Chondrocyte (in vitro differentiated cells): Measurements from ENCODE around the gene SHISA6. TPM values are rescaled to one million over a fixed set of nuclear protein-coding genes. Genes with fewer than 3 reads are reported as not detected.

Source experiments
- DNase-seq: peaks from one replicate; pipeline ENCODE4 v3.0.0; 2021; ENCODE audit warnings: mixed read lengths, low spot score
- H3K27ac Mint-ChIP-seq: one replicate; pipeline ENCODE4 v1.8.0; 2021; ENCODE audit warnings: mild to moderate bottlenecking, moderate library complexity, mixed read lengths; ENCODE audit not compliant: unreplicated experiment
- H3K27me3 Mint-ChIP-seq: 2 replicates; pipeline ENCODE4 v1.8.0; 2021; ENCODE audit warnings: low read depth, mixed read lengths
- H3K36me3 Mint-ChIP-seq: 2 replicates; pipeline ENCODE4 v1.8.0; 2021; ENCODE audit warnings: low read depth, mixed read lengths
- H3K4me1 Mint-ChIP-seq: 2 replicates; pipeline ENCODE4 v1.8.0; 2021; ENCODE audit warnings: low read depth, mild to moderate bottlenecking, mixed read lengths
- H3K4me3 Mint-ChIP-seq: one replicate; pipeline ENCODE4 v1.8.0; 2021; ENCODE audit warnings: mild to moderate bottlenecking, moderate library complexity, mixed read lengths; ENCODE audit not compliant: unreplicated experiment
- H3K9me3 Mint-ChIP-seq: 2 replicates; pipeline ENCODE4 v1.8.0; 2021; ENCODE audit warnings: low read depth, mixed read lengths
- total RNA-seq: library from RNA; stranded (reverse); gene quantifications from 3 replicates; pipeline ENCODE4 v1.2.1, GENCODE V29; 2021
- TF ChIP-seq, protein P1 (sequence below): fragments of 200-600 bp; sonication (generic); IDR thresholded peaks from 2 replicates; pipeline ENCODE4 v1.5.0; 2021; ENCODE audit warnings: antibody characterized with exemption, mild to moderate bottlenecking, moderate library complexity

The SHISA6 gene
- total RNA-seq, 1 donor from 2014 or later, result not detected

DNA sequence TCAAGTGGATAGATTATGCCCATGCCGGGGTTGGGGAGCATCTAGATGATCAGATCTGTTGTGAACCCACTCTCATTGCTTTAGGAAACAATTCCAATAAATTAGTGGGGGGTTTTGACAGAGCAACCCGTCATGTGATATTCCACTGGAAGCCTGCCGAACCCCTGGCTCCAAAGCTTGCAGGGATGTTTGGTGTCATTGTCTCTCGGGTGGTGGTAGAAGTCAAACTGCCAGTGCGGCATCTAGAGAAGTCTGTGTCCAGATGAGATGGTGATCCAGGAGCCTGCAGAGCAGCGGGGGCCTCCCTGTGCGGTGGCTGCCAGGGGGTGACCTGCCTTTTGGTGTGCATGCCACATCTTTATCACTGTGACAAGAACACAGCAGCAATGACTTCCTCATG is 91.7 kb downstream of the SHISA6 start:
- no peaks in the 10 kb centered on the region for H3K36me3 Mint-ChIP-seq
- no peaks in the 10 kb centered on the region for H3K9me3 Mint-ChIP-seq
- TF ChIP-seq, protein P1, sequence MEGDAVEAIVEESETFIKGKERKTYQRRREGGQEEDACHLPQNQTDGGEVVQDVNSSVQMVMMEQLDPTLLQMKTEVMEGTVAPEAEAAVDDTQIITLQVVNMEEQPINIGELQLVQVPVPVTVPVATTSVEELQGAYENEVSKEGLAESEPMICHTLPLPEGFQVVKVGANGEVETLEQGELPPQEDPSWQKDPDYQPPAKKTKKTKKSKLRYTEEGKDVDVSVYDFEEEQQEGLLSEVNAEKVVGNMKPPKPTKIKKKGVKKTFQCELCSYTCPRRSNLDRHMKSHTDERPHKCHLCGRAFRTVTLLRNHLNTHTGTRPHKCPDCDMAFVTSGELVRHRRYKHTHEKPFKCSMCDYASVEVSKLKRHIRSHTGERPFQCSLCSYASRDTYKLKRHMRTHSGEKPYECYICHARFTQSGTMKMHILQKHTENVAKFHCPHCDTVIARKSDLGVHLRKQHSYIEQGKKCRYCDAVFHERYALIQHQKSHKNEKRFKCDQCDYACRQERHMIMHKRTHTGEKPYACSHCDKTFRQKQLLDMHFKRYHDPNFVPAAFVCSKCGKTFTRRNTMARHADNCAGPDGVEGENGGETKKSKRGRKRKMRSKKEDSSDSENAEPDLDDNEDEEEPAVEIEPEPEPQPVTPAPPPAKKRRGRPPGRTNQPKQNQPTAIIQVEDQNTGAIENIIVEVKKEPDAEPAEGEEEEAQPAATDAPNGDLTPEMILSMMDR, result no peak
- peaks cover 34% of the 10 kb centered on the region for H3K4me1 Mint-ChIP-seq
- no peak overlapping the region for H3K27ac Mint-ChIP-seq
- H3K4me3 Mint-ChIP-seq, result no peak overlapping the region
- peaks cover 2% of the 10 kb centered on the region for H3K27me3 Mint-ChIP-seq
- DNase-seq, result no peak

DNA sequence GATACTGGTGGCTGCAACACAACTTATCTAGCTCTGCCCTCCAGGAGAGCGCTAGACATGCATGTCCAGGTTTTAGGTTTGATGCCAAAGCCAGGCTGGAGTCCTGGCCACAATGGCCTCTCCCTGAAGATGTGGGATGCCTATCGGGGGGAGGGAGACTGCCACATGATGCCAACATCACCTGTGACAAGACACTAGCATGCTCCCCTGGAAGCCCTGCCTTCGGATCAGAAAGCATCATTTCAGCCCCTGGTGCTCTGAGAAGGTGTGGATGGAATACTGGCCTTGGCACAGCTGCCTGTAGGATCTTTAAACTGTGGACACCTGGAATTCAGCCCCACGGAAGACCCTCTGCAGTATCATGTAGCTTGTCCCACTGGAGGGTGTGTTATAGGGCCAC is 93.5 kb downstream of the SHISA6 start:
- H3K9me3 Mint-ChIP-seq, result no peaks in the 10 kb centered on the region
- DNase-seq, result no peak
- H3K27me3 Mint-ChIP-seq, result no peaks in the 10 kb centered on the region

DNA sequence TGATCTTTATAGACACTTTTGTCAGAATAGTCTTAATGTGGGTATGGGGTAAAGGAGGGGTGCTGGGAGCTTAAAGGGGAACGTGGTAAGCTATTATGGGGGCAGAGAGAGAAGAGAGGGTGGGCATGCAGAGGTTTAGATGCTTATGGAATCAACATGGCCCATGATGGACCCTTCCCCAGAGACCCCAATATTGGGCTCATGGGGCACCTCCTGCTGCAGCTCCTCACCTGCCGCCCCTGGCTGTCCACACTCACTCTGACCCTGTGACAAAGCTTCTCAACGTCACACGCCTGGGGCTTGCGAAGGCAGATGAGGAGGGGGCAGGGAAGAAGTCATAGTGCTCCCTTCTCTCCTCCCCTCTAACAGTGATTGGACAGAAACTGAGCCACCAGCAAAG is 95.3 kb downstream of the SHISA6 start:
- Mint-ChIP-seq H3K36me3 (no peaks in the 10 kb centered on the region), H3K27me3 (no peaks in the 10 kb centered on the region), H3K4me3 (no peak overlapping the region), H3K9me3 (no peaks in the 10 kb centered on the region), H3K4me1 (peaks cover 18% of the 10 kb centered on the region), H3K27ac (no peak overlapping the region)
- TF ChIP-seq, protein P1, result no peak
- DNase-seq, result no peak

More for the DNA sequence above, 93.5 kb downstream of the SHISA6 start:
- H3K4me3 Mint-ChIP-seq, result no peak overlapping the region
- H3K27ac Mint-ChIP-seq, result no peak overlapping the region
- H3K4me1 Mint-ChIP-seq, result peaks cover 30% of the 10 kb centered on the region
- TF ChIP-seq, protein P1, result no peak
- no peaks in the 10 kb centered on the region for H3K36me3 Mint-ChIP-seq

DNA sequence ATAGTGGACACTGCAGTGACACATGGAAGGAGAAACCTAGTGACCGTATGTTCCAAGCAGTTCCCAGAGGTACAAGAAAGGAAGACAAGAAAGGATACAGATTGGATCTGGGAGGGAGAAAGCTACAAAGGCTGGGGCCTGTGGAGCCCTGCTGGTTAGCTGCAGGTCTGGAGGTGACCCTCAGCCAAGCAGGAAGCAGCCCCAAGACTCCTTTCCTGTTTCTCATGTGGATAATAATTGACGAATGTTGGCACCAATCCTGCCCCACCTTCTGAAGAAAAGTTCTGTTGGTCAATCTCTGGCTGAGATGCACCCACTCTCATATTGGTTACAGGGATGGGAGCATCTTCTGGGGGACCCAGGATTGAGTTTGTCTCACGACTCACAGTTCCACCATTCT is 99.8 kb downstream of the SHISA6 start:
- DNase-seq, result no peak
- no peak overlapping the region for H3K4me3 Mint-ChIP-seq
- no peaks in the 10 kb centered on the region for H3K36me3 Mint-ChIP-seq
- H3K4me1 Mint-ChIP-seq, result peaks cover 24% of the 10 kb centered on the region
- no peaks in the 10 kb centered on the region for H3K27me3 Mint-ChIP-seq
- H3K27ac Mint-ChIP-seq, result no peak overlapping the region
- TF ChIP-seq, protein P1, result no peak
- H3K9me3 Mint-ChIP-seq, result no peaks in the 10 kb centered on the region

DNA sequence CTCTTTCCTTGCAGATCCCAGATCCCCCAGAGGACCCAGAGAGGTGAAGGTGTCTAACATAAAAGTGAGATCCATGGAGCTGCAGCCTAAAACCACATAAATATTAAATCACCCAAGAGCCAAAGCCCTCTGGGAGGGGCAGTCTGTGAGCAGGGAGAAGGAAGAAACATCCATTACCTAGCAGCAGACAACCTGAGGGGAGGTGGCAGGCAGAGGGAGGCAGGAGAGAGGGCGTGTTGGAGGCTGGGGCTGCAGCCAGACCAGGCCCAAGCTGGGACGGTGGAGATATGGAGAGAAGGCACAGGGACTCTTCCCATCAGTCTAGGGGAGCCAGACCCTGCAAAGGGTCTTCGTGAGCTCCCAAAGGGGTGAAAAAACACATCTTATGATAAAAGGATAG is 101.1 kb downstream of the SHISA6 start:
- TF ChIP-seq, protein P1, result no peak
- no peaks in the 10 kb centered on the region for H3K36me3 Mint-ChIP-seq
- H3K27ac Mint-ChIP-seq, result peak overlapping the region; percentile 83
- no peak overlapping the region for H3K4me3 Mint-ChIP-seq
- no peak for DNase-seq
- H3K9me3 Mint-ChIP-seq, result no peaks in the 10 kb centered on the region
- H3K4me1 Mint-ChIP-seq, result peaks cover 24% of the 10 kb centered on the region
- H3K27me3 Mint-ChIP-seq, result no peaks in the 10 kb centered on the region
